ENCODE measurements around the gene LRBA. TPM values are rescaled to one million over a fixed set of nuclear protein-coding genes. Genes with fewer than 3 reads are reported as not detected.

LRBA gene
- total RNA-seq, 1 experiment from 2014 or later: 69.1 TPM

DNA sequence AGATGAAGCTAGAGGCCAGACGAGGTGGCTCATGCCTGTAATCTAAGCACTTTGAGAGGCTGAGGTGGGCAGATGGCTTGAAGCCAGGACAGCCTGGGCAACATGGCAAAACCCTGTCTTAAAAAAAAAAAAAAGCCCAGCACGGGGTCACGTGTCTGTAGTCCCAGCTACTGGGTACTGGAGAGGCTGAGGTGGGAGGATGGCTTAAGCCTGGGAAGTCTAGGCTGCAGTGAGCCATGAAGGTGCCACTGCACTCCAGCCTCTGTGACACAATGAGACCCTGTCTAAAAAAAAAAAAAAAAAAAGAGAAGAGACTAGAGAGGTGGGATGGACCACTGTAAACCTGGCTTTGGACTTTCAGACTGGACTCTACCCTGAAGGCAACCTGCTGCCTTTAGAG, 10.7 kb upstream of the LRBA start:
- CTCF ChIA-PET: no interaction called here
- DNase-seq (ENCODE audit: low spot score) (no peak), ATAC-seq (no peak)
- no peaks in the 10 kb centered on the region for H3K4me1 Mint-ChIP-seq
- H3K27ac Mint-ChIP-seq: no peak overlapping the region
- TF ChIP-seq FOXK1 (CRISPR knock-in tag; IDR thresholded peaks at IDR 0.05): no peak
- TF ChIP-seq, protein P1, sequence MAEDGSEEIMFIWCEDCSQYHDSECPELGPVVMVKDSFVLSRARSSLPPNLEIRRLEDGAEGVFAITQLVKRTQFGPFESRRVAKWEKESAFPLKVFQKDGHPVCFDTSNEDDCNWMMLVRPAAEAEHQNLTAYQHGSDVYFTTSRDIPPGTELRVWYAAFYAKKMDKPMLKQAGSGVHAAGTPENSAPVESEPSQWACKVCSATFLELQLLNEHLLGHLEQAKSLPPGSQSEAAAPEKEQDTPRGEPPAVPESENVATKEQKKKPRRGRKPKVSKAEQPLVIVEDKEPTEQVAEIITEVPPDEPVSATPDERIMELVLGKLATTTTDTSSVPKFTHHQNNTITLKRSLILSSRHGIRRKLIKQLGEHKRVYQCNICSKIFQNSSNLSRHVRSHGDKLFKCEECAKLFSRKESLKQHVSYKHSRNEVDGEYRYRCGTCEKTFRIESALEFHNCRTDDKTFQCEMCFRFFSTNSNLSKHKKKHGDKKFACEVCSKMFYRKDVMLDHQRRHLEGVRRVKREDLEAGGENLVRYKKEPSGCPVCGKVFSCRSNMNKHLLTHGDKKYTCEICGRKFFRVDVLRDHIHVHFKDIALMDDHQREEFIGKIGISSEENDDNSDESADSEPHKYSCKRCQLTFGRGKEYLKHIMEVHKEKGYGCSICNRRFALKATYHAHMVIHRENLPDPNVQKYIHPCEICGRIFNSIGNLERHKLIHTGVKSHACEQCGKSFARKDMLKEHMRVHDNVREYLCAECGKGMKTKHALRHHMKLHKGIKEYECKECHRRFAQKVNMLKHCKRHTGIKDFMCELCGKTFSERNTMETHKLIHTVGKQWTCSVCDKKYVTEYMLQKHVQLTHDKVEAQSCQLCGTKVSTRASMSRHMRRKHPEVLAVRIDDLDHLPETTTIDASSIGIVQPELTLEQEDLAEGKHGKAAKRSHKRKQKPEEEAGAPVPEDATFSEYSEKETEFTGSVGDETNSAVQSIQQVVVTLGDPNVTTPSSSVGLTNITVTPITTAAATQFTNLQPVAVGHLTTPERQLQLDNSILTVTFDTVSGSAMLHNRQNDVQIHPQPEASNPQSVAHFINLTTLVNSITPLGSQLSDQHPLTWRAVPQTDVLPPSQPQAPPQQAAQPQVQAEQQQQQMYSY (CRISPR knock-in tag; IDR thresholded peaks at IDR 0.05): no peak
- no peak for TF ChIP-seq NFYB (CRISPR knock-in tag; conservative IDR thresholded peaks at IDR 0.05; ENCODE audit: low read depth)
- no peak for TF ChIP-seq FOXJ3 (CRISPR knock-in tag; IDR thresholded peaks at IDR 0.05; ENCODE audit: borderline replicate concordance)
- TF ChIP-seq, protein P2, sequence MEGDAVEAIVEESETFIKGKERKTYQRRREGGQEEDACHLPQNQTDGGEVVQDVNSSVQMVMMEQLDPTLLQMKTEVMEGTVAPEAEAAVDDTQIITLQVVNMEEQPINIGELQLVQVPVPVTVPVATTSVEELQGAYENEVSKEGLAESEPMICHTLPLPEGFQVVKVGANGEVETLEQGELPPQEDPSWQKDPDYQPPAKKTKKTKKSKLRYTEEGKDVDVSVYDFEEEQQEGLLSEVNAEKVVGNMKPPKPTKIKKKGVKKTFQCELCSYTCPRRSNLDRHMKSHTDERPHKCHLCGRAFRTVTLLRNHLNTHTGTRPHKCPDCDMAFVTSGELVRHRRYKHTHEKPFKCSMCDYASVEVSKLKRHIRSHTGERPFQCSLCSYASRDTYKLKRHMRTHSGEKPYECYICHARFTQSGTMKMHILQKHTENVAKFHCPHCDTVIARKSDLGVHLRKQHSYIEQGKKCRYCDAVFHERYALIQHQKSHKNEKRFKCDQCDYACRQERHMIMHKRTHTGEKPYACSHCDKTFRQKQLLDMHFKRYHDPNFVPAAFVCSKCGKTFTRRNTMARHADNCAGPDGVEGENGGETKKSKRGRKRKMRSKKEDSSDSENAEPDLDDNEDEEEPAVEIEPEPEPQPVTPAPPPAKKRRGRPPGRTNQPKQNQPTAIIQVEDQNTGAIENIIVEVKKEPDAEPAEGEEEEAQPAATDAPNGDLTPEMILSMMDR (IDR thresholded peaks at IDR 0.05): no peak
- TF ChIP-seq ZNF219 (CRISPR knock-in tag; IDR thresholded peaks at IDR 0.05; ENCODE audit: borderline replicate concordance): no peak
- no peak for TF ChIP-seq MXD4 (CRISPR knock-in tag; IDR thresholded peaks at IDR 0.05; ENCODE audit: borderline replicate concordance)
- no peak for TF ChIP-seq ZNF263 (CRISPR knock-in tag; IDR thresholded peaks at IDR 0.05; ENCODE audit: low read depth)
- TF ChIP-seq, protein P3, sequence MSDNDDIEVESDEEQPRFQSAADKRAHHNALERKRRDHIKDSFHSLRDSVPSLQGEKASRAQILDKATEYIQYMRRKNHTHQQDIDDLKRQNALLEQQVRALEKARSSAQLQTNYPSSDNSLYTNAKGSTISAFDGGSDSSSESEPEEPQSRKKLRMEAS (CRISPR knock-in tag; IDR thresholded peaks at IDR 0.05): no peak
- TF ChIP-seq MYBL2 (CRISPR knock-in tag; IDR thresholded peaks at IDR 0.05): no peak
- TF ChIP-seq ZNF671 (CRISPR knock-in tag; IDR thresholded peaks at IDR 0.05): no peak
- TF ChIP-seq OVOL2 (CRISPR knock-in tag; IDR thresholded peaks at IDR 0.05; ENCODE audit: borderline replicate concordance): no peak
- no peak for TF ChIP-seq NR2C2 (CRISPR knock-in tag; IDR thresholded peaks at IDR 0.05)
- no peak for TF ChIP-seq EMX1 (CRISPR knock-in tag; IDR thresholded peaks at IDR 0.05)
- TF ChIP-seq, protein P4, sequence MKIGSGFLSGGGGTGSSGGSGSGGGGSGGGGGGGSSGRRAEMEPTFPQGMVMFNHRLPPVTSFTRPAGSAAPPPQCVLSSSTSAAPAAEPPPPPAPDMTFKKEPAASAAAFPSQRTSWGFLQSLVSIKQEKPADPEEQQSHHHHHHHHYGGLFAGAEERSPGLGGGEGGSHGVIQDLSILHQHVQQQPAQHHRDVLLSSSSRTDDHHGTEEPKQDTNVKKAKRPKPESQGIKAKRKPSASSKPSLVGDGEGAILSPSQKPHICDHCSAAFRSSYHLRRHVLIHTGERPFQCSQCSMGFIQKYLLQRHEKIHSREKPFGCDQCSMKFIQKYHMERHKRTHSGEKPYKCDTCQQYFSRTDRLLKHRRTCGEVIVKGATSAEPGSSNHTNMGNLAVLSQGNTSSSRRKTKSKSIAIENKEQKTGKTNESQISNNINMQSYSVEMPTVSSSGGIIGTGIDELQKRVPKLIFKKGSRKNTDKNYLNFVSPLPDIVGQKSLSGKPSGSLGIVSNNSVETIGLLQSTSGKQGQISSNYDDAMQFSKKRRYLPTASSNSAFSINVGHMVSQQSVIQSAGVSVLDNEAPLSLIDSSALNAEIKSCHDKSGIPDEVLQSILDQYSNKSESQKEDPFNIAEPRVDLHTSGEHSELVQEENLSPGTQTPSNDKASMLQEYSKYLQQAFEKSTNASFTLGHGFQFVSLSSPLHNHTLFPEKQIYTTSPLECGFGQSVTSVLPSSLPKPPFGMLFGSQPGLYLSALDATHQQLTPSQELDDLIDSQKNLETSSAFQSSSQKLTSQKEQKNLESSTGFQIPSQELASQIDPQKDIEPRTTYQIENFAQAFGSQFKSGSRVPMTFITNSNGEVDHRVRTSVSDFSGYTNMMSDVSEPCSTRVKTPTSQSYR (CRISPR knock-in tag; IDR thresholded peaks at IDR 0.05): no peak
- POLR2A ChIA-PET: no interaction called here
- no peak overlapping the region for H3K4me3 Mint-ChIP-seq
- H3K27me3 Mint-ChIP-seq (ENCODE audit: low read depth): no peaks in the 10 kb centered on the region
- H3K36me3 Mint-ChIP-seq: no peaks in the 10 kb centered on the region
- no peaks in the 10 kb centered on the region for H3K9me3 Mint-ChIP-seq

DNA sequence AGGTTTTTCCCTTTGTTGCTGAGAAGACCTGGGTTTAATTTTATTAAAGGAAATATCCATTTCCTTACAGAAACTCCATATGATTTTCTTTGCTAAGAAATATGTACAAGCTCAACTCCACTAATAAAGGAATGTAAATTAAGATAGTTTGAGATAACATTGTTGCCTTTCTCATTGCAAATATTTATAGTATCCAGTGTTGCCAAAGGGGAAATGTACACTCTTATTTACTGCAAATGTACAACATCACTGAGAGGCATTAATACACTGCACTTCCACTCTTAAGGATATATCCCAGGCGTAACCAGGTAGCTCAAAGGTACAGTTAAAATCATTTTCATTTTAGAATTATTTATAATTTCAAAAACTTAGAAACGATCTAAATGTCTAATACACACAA, 7.5 kb upstream of the LRBA start:
- CTCF ChIA-PET: no interaction called here
- Mint-ChIP-seq H3K36me3 (no peaks in the 10 kb centered on the region), H3K27ac (no peak overlapping the region), H3K9me3 (no peaks in the 10 kb centered on the region), H3K4me1 (no peaks in the 10 kb centered on the region), H3K27me3 (ENCODE audit: low read depth) (no peaks in the 10 kb centered on the region), H3K4me3 (no peak overlapping the region)
- TF ChIP-seq ZBTB21 (CRISPR knock-in tag; IDR thresholded peaks at IDR 0.05; ENCODE audit: borderline replicate concordance) (no peak), PRRX2 (CRISPR knock-in tag; IDR thresholded peaks at IDR 0.05) (no peak)
- TF ChIP-seq, protein P5, sequence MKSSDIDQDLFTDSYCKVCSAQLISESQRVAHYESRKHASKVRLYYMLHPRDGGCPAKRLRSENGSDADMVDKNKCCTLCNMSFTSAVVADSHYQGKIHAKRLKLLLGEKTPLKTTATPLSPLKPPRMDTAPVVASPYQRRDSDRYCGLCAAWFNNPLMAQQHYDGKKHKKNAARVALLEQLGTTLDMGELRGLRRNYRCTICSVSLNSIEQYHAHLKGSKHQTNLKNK (CRISPR knock-in tag; IDR thresholded peaks at IDR 0.05): no peak
- POLR2A ChIA-PET: no interaction called here
- DNase-seq (ENCODE audit: low spot score) (no peak), ATAC-seq (no peak)
